ENCODE results near the gene MCOLN1. TPM values are rescaled to one million over a fixed set of nuclear protein-coding genes. Genes with fewer than 3 reads are reported as not detected.

Gene MCOLN1
- total RNA-seq, 1 experiment from 2014 or later: 16.2 TPM

GRCh38 chr19:7488736-7489353, 33.6 kb upstream of the MCOLN1 start, which contains the start of gene PEX11G:
PEX11G (minus strand) TSS chr19:7489035; CDS start chr19:7489010, 25 bp downstream.
- H3K9me3 Mint-ChIP-seq (ENCODE audit: unreplicated experiment): no peaks in the 10 kb centered on the region
- POLR2A ChIA-PET: interaction anchor here (0.8 to 1.2 kb wide), 2 partner anchors 16 to 90 kb away, joined by 3 to 9 read pairs; no protein-coding TSS in a partner anchor

GRCh38 chr19:7489609-7490044, 32.8 kb upstream of the MCOLN1 start:
- H3K4me3 ChIP-seq (ENCODE audit: low read depth, low read length): no peak overlapping the region; the same call in 1 of the 2 replicates
- H3K36me3 ChIP-seq (ENCODE audit: control insufficient read depth, insufficient read depth, low read length): no peaks in the 10 kb centered on the region
- Mint-ChIP-seq H3K27ac (ENCODE audit: unreplicated experiment) (peak overlapping the region; percentile 96), H3K27me3 (ENCODE audit: insufficient read depth, unreplicated experiment) (no peaks in the 10 kb centered on the region), H3K4me1 (ENCODE audit: low read depth, unreplicated experiment) (peaks cover 7% of the 10 kb centered on the region), H3K36me3 (ENCODE audit: insufficient read depth, unreplicated experiment) (peaks cover 9% of the 10 kb centered on the region), H3K4me3 (ENCODE audit: unreplicated experiment) (peak overlapping the region; percentile 77), H3K9me3 (ENCODE audit: unreplicated experiment) (no peaks in the 10 kb centered on the region)
- peak; percentile 58 to 78 for DNase-seq
- no TSS peak for BruUV-seq (replicated peaks)
- no peak for TF ChIP-seq CTCF (IDR thresholded peaks at IDR 0.05; ENCODE audit: insufficient read depth in 1 of 2, low read depth in 1 of 2, low read length in 1 of 2, severe bottlenecking in 1 of 2, unreplicated experiment in 1 of 2)
- ChIA-PET CTCF (interaction anchor here (0.6 to 1.0 kb wide), 5 partner anchors 33 to 189 kb away, joined by 4 to 8 read pairs (median 4); partner anchors contain the start of gene MCOLN1), POLR2A (interaction anchor here (0.6 to 1.2 kb wide), 6 partner anchors 17 to 140 kb away, joined by 3 to 14 read pairs (median 4); partner anchors contain the start of gene PET100)
- no peaks in the 10 kb centered on the region for H3K9me3 ChIP-seq
- peaks cover 4% of the 10 kb centered on the region; the same call in 1 of the 2 replicates for H3K4me1 ChIP-seq
- intact Hi-C loops (cut with micrococcal nuclease; ENCODE audit: unreplicated experiment): loop anchor here (1.0 to 2.0 kb wide), 2 partner anchors 46 to 65 kb away; partner anchors contain the start of gene PNPLA6
- no peaks in the 10 kb centered on the region for H3K27me3 ChIP-seq (replicated peaks; ENCODE audit: control insufficient read depth, insufficient read depth, low read length)

More at GRCh38 chr19:7488736-7489353, 33.6 kb upstream of the MCOLN1 start, which contains the start of gene PEX11G:
- no peaks in the 10 kb centered on the region for H3K27me3 Mint-ChIP-seq (ENCODE audit: insufficient read depth, unreplicated experiment)
- CTCF ChIA-PET: interaction anchor here (0.6 to 0.7 kb wide), 4 partner anchors 43 to 190 kb away, joined by 4 to 7 read pairs (median 4); no protein-coding TSS in a partner anchor
- no peak for TF ChIP-seq CTCF (IDR thresholded peaks at IDR 0.05; ENCODE audit: insufficient read depth in 1 of 2, low read depth in 1 of 2, low read length in 1 of 2, severe bottlenecking in 1 of 2, unreplicated experiment in 1 of 2)
- no peaks in the 10 kb centered on the region for H3K9me3 ChIP-seq
- DNase-seq: peak; percentile 93 to 96
- peaks cover 7% of the 10 kb centered on the region for H3K4me1 Mint-ChIP-seq (ENCODE audit: low read depth, unreplicated experiment)
- no peaks in the 10 kb centered on the region for H3K36me3 ChIP-seq (ENCODE audit: control insufficient read depth, insufficient read depth, low read length)
- H3K4me3 Mint-ChIP-seq (ENCODE audit: unreplicated experiment): peak within 1 kb of the TSS; percentile 77
- peak within 1 kb of the TSS; percentile 60 for H3K4me3 ChIP-seq (ENCODE audit: low read depth, low read length)
- peak within 1 kb of the TSS; percentile 96 for H3K27ac Mint-ChIP-seq (ENCODE audit: unreplicated experiment)
- intact Hi-C loops (cut with micrococcal nuclease; ENCODE audit: unreplicated experiment): loop anchor here (1.0 to 2.0 kb wide), 2 partner anchors 46 to 64 kb away; partner anchors contain the start of gene PNPLA6
- peaks cover 4% of the 10 kb centered on the region; the same call in 1 of the 2 replicates for H3K4me1 ChIP-seq
- no TSS peak for BruUV-seq (replicated peaks)
- H3K36me3 Mint-ChIP-seq (ENCODE audit: insufficient read depth, unreplicated experiment): peaks cover 9% of the 10 kb centered on the region
- H3K27me3 ChIP-seq (replicated peaks; ENCODE audit: control insufficient read depth, insufficient read depth, low read length): no peaks in the 10 kb centered on the region

GRCh38 chr19:7492142-7492541, 30.3 kb upstream of the MCOLN1 start:
- H3K36me3 Mint-ChIP-seq (ENCODE audit: insufficient read depth, unreplicated experiment): peaks cover 9% of the 10 kb centered on the region
- no peaks in the 10 kb centered on the region for H3K9me3 ChIP-seq
- no peak overlapping the region for H3K27ac Mint-ChIP-seq (ENCODE audit: unreplicated experiment)
- H3K4me3 ChIP-seq (ENCODE audit: low read depth, low read length): no peak overlapping the region
- no TSS peak for BruUV-seq (replicated peaks)
- H3K36me3 ChIP-seq (ENCODE audit: control insufficient read depth, insufficient read depth, low read length): no peaks in the 10 kb centered on the region
- ChIA-PET POLR2A (no interaction called here), CTCF (no interaction called here)
- H3K27me3 Mint-ChIP-seq (ENCODE audit: insufficient read depth, unreplicated experiment): no peaks in the 10 kb centered on the region
- no peak for TF ChIP-seq CTCF (IDR thresholded peaks at IDR 0.05; ENCODE audit: insufficient read depth in 1 of 2, low read depth in 1 of 2, low read length in 1 of 2, severe bottlenecking in 1 of 2, unreplicated experiment in 1 of 2)
- H3K4me1 ChIP-seq: peaks cover 4% of the 10 kb centered on the region; the same call in 1 of the 2 replicates
- no peaks in the 10 kb centered on the region for H3K27me3 ChIP-seq (replicated peaks; ENCODE audit: control insufficient read depth, insufficient read depth, low read length)
- no peak overlapping the region for H3K4me3 Mint-ChIP-seq (ENCODE audit: unreplicated experiment)
- H3K4me1 Mint-ChIP-seq (ENCODE audit: low read depth, unreplicated experiment): peaks cover 13% of the 10 kb centered on the region
- no peak for DNase-seq
- H3K9me3 Mint-ChIP-seq (ENCODE audit: unreplicated experiment): no peaks in the 10 kb centered on the region
- intact Hi-C loops (cut with micrococcal nuclease; ENCODE audit: unreplicated experiment): no loop called here

All from Caco-2 (cell line).